ENCODE data around the gene SF1.

SF1 gene

DNA sequence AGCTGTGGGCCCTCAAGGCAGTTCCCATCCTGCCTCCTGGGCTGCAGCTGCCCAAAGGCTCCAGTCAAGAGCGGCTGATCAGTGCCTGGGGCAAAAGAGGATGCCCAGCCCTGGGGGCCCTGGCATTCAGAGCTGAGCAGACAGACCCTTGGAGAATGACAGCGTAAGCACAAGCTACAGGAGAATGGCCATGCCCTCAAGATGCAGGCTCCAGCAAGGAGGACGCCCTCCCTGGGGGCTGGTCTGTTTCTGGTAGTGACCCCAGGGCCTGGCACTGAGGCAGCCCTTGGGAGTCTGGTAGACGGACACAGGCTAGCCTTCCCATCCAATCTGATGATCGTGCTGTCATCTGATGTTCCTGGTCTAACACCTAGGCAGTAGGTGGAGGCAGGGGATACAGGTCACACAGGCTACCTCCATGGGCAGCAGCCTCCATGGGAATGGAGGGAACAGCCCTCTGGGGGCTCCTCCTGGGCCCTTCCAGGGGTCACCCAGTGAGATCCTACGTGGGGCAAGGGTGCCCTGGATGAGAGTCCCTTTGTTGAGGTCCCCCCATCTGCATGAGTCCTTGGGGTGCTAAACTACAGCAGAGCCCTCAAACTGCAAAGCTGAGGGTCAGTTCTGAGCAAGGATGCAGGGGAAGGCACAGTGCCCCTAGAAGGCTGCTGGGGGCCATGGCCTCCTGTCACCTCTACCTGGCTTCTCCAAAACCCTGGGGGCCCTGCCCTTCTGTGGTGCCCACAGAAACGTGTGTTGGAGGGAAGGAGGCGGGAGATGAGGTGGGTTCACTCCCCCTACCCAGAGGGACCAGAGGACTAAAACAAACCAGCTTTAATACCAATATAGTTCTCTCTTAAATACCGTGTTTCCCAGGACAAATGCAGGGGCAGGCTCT lies 10.2 kb upstream of the SF1 start:
- no peak overlapping the region for H3K4me3 ChIP-seq (ENCODE audit: low read length)
- no peak for DNase-seq (ENCODE audit: low read depth, low spot score)

DNA sequence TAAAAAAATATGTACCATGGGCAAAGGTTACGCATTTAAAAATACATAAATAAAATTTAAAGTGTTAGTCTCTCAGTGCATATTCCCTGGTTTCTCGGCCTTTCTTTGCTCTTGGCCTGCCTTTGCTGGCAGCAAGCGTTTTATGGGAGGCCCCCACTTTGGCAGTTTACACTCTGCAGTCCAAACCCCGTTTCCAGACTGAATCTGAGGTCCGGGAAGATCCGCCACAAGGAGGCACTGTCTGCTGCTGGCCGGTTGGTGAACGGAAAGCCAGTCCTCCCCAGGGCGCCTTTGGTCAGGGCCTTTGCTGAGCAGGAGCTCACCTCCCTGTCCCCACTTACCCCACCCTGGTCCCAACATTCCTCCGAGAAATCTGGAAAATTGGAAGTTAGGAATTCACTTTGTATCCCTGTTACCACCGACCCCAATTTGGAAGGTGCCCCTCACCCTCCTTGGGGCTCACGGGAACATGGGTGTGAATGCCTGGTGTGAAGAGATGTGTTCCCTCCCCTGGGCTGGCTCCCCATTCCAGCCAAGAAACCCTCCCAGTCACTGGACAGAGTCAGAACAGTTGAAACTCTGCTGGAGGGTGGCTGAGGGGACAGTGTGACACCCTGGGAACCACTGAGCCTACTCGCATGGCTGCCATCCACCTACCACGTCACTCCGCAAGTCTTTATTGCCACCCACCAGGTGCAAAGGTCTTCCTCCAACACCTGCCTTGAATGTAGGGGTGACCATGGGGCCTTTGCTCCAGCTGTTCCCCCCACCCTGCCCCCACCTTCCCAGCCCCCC lies 9.4 kb upstream of the SF1 start:
- no peak for DNase-seq (ENCODE audit: low read depth, low spot score)
- no peak overlapping the region for H3K4me3 ChIP-seq (ENCODE audit: low read length)

DNA sequence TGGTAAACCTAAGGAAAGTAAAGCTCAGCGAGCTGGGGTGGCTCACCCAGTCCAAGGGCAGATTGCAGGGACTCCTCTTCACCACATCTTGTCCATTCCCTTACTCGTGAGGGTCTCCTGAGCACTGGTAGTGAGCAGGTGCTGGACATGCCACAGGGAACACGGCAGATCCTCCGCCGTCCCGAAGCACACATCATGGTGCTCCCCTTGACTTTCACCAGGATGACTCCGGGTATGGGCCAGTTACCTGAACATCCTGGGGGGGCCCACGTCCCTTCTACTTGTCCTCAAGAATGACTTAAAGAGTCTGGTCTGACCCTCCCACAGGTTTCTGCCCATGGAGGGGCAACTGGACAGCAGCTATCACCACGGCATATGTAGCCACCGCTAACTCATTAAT lies 8.0 kb upstream of the SF1 start:
- no peak overlapping the region for H3K4me3 ChIP-seq (ENCODE audit: low read length)

DNA sequence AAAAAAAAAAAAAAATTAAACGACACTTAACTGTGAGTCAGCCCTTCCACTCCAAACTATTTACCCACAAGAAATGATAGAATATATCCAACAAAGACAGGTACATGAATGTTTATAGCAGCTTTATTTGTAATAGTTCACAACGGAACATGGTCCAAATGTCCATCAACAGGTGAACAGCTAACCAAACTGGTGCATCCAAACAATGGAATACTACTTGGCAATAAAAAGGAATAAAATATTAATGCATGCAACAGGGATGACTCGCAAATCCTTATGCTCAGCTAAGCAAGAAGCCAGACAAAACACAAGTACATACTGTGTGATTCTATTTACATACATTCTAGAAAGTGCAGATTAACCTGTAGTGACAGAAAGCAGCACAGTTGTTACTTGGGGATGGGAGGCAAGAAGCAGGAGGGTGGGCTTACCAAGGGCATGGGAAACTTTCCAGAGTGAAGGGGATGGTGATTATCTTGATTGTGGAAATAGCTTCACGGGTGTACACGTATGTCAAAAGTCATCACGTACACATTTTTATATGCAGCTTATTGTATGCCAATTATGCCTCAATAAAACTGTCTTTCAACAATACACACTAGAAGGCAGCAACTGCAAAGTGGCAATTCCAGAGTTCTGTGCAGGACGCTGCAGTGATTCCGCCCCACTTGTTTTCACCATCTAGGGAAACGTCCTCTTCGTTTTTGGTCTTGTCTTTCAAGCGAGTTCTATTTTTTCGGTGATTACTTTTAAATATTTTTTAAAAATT lies 6.7 kb upstream of the SF1 start:
- DNase-seq (ENCODE audit: low read depth, low spot score), result no peak
- H3K4me3 ChIP-seq (ENCODE audit: low read length), result no peak overlapping the region

More for the DNA sequence above, 8.0 kb upstream of the SF1 start:
- DNase-seq (ENCODE audit: low read depth, low spot score), result no peak

DNA sequence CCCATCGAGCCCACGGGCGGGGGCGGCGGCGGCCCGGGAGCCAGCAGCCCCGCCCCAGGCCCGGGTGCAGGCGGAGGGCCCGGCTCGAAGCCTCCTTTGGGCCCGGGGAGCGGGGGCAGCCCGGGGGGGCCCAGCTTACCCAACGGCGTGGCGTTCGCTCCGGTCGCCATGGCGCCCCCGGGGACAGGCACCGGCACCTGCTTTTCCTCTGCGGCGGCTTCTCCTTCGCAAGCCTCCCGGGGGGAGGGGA lies 194 bp downstream of the SF1 start:
- no peak for DNase-seq (ENCODE audit: low read depth, low spot score)
- H3K4me3 ChIP-seq (ENCODE audit: low read length), result peak overlapping the region; percentile 63

DNA sequence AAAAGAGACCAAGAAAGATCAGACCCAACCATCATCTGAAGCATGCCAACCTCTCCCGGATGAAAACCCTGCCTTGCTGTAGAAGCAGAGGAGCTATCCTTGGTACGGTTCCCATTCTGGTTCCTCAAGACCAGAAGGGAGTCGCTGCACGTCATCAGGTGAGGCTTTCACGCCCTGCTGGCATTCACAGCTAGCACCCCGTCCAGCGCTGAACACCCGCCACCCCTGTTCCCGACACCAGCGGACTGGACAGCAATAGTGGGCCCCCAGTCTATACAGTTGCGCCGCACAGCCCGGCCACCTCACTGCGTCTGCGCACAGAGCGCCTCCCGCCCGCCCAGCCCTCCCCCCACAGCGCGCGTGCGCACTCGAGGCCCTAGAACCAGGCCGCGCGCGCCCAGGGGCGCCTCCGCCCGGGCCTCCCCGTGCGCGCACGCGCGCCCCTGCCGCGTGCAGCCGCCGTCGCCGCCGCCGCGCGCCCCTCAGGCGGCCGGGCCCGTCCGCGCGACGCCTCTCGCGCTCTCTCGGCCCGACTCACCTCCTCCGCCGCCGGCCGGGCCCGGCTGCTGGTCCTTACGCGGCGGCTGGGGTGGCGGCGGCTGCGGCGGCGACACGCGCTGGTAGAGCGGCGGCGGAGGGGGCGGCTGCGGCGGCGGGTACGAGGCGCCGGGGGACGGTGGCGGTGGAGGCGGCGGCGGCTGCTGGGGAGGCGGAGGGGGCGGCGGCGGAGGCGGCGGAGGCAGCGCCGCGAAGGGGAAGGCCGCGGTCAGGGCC lies 706 bp downstream of the SF1 start:
- peak overlapping the region; percentile 92 for H3K4me3 ChIP-seq (ENCODE audit: low read length)
- DNase-seq (ENCODE audit: low read depth, low spot score), result peak; percentile 64

DNA sequence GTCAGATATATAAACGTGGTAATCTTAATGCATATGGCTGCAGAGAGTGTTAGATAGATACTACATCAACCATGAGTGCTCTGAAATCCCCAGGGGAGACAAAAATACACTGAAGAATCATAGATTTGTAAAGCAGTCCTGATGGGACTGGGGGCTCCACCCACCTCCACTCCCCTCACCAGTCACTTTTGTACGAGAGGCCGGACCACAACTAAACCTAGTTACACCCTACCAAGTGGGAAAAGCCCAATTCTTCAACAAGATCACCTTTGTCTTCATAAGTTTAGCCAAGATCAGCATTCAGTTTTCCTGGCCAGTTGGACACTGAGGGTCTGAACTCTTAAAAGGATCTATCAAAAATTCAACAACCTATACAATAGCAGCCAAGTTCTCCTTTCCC lies 1.5 kb downstream of the SF1 start:
- DNase-seq (ENCODE audit: low read depth, low spot score), result no peak
- peak overlapping the region; percentile 92 for H3K4me3 ChIP-seq (ENCODE audit: low read length)

DNA sequence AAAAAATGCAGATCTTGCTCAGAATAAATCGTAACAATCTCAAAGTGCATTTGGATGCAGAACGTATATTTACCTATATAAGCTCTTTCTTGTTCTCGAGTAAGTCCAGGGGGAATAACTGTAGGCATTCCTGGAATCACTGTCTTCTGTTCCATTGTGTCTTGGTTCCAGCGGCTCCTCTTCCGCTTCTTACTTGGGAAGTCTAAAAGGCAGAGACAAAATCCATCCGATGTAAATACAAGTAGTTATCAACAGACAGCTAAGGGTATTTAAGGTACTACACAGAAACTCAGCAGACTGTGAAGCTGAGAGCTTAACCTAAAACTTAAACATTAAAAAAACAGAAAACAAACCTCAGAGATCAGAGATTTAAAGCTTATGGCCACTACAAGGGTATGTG lies 1.9 kb downstream of the SF1 start:
- no peak for DNase-seq (ENCODE audit: low read depth, low spot score)
- peak overlapping the region; percentile 92; the same call in 1 of the 2 replicates for H3K4me3 ChIP-seq (ENCODE audit: low read length)

DNA sequence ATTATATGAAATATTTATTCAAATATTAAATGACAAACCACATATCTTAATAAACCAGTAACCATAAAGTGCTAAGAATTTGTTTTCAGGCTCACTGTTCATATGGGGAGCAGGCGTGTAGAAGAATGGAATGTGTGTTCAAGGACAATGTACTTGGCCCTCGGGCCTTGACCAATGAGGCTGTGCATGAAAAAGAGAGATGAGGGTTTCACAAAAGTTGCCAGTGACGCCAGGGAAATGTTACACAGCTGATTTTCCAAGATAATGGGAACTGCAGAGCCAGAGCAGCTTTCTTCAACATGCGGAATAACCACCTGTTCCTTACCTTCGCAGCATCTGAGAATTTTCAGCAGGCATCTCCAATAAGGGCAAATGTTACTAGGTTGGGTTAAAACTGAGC lies 4.2 kb downstream of the SF1 start:
- no peak overlapping the region for H3K4me3 ChIP-seq (ENCODE audit: low read length)
- no peak for DNase-seq (ENCODE audit: low read depth, low spot score)

DNA sequence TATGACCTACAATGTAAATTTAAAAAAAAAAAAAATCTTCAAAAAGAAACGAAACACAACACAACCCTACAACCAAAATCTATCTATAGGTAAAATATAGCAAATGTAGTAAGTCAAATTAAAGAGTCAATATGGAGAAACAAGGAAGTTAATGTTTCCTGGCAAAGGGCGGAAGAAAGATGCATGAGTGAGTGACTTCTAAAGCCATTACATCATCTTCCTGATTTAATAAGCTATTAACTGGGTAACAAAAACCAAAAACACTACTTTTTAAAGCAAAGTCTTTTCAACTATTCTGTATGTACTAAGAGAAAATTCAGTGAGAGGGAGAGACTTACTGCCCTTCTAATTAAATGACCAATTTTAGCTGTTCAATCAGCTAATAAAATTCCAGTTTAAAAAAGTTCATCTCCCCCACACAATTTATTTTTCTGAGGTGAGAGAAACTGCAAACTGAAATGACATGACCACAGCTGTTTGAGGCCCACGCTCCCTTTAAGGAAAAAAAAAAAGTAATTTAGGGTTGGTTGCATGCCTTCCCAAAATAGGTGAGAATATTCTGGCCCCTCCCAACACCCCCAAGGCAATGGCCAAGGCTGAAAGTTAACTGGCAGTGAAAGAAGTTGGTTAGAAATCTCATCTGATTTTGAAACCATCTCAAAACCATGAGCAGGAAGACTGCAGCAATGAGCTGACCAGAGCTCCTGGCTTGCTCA lies 5.9 kb downstream of the SF1 start:
- H3K4me3 ChIP-seq (ENCODE audit: low read length), result no peak overlapping the region
- no peak for DNase-seq (ENCODE audit: low read depth, low spot score)

DNA sequence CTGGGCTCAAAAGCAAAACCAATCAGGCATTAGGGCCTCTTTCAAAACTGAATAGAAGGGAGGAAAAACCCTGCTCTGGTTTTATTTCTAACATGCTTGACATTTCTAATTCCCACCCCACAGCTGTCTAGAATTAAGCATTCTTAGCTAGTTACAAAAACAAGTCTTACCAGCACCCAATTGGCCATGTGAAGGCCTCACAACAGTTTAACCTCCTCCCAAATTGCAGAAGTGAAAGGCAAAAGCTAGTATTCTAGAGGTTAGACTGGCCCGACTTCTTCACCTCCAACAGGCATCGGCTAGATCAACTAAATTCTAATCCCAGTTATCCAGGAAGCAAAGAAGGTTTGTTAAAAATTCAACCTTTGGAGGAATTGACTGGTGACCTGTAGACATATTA lies 6.5 kb downstream of the SF1 start:
- H3K4me3 ChIP-seq (ENCODE audit: low read length), result no peak overlapping the region
- no peak for DNase-seq (ENCODE audit: low read depth, low spot score)

DNA sequence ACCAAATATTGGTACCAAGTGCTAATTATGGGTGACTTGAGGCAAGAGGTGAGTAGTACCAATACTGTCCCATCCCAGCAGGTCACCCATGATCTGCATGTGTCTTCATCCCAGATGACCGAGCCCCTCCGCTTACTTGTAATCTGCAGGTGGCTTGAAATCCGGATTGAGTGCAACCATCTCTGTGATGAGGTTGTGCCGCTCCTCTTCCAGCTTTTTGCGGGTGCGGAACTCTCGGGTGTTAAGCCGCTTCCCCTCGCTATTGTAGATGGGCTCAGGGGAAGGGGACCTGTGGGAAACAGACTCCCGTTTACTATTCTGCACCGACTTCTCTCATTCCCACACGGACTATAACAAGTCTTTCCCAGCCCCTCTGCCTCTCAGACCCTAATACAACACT lies 8.2 kb downstream of the SF1 start:
- no peak overlapping the region for H3K4me3 ChIP-seq (ENCODE audit: low read length)
- no peak for DNase-seq (ENCODE audit: low read depth, low spot score)

DNA sequence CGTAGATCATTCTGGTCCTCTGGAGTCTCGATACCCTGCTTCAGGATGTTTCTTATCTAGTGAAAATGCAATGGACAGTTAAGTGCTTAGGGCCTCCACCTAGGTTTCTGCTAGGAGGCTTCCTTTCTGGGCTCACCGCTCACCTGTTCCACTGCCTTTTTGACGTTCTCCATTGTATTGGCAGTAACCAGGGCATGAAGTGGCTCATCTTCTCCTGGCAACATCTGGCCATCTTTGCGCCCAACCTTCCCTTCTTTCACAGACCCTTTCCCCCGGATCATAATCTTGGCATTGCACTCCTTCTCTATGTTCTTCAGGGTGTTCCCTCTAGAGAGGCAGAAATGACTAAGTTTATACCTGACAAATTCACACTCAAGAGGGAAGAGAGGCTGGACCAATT lies 9.1 kb downstream of the SF1 start:
- no peak overlapping the region for H3K4me3 ChIP-seq (ENCODE audit: low read length)
- DNase-seq (ENCODE audit: low read depth, low spot score), result no peak

DNA sequence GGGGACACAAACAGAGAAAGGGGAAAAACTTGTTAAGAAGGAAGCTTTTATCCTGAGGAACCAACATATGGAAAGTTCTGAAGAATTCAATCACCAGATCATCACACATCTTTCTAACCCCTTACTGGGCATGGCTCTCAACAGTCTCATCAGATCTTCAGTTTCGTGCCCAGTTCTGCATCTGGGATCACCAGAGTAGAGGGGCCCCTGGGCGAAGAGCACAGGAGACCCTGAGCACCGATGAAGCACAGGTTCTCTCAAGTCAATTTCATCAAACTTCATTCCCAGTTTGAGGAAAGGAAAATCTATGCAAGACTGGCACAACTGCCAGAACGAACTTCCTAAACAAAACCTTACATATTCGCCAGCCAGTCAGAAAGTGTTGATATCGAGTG lies 10.0 kb downstream of the SF1 start:
- no peak for DNase-seq (ENCODE audit: low read depth, low spot score)

DNA sequence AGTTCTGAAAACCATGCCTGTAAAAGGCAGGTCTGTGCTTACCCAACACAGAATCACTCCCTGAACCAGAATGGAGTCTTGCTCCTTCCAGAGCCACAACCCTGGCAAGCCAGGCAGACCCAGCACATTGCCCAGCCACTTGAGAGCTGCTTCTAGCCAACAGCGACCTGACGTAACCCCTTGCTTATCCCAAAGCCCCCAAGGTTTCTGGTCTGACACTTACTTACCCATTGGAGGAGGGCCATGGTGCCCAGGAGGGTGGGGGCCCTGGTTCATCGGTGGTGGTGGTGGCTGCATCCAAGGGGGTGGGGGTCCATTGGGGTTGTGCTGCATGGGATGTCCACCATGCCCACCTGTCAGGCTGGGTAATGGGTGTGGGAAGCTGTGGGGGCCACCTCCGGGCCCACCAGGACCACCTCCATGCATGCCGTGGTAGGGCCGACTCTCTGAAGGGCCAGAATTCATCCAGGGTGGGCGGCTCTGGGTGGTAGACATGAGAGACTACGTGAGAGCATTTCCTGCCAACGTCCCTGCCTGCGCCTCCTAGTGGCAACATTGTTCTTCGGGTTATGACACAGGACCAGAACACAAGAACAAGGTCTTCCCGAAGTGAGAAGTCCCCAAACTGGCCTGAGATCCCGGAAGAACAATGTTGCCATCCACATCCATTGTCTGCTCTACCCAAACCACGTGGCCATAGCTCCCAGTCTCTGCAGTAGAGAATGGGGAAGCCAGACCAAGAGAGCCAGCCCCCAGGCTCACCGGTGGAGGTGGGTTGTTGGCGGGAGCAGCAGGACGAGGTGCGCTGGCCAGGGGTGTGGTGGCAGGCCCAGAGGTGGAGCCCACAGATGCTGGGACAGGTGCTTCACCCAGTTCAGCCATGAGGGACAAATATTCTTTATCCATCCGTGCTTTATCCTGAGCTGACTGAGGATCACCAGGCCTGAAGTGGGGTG lies 10.7 kb downstream of the SF1 start:
- peak; percentile 82 for DNase-seq (ENCODE audit: low read depth, low spot score)
- no peak overlapping the region for H3K4me3 ChIP-seq (ENCODE audit: low read length)

More for the DNA sequence above, 10.0 kb downstream of the SF1 start:
- H3K4me3 ChIP-seq (ENCODE audit: low read length), result no peak overlapping the region

DNA sequence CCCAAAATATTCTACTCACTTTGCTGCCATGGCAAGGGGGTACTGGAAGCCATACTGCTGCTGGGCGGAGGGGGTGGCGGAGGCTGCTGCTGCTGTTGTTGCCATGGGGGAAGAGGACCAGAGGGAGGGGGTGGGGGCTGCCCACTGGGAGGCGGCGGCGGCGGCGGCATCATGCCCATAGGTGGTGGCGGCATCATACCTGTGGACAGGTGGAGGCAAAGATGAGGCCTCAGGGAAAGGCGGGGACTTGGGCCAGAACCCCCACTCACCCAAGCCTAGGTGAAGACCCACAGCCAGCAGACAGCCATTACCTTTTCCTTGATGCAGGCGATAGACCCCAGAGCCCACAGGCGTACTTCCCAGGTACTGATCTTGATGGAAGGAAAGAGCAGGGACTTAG lies 11.5 kb downstream of the SF1 start:
- no peak overlapping the region for H3K4me3 ChIP-seq (ENCODE audit: low read length)

DNA sequence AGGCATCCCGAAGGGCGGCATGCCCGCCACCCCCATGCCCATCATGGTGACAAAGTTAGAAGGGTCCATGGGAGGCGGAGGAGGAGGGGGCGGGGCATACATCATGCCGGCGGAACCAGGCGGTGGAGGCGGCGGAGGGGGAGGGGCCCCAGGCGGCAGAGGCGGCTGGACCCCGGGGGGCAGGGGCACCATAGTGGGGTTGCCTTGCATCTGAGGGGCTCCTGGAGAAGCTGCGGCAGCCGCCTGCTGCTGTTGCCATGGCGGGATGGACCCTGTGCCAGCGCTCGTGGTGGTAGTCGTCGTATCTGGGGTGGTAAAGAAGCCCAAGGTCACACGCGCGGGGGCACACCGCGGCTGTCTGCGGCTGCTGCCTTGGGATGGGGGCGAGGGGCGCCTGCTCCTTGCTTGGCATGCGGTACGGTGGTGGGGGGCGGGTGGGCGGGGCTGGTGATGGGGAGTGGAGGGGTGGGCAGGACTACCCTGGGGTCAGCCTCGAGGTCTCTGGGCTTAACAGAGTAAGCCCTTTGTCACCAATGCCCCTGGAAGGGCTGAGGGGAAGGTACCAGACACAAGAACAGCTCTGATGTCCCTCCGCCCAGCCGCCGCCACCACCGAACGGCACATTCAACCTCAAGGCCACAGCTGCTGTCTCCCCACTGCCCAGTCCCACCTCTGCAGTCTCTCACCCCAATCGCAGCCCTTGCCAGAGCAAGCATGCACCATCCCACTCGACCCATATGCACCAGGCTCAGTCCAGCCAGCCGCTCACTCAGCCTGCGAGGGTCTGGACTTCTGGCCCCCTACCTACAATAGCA lies 12.3 kb downstream of the SF1 start:
- H3K4me3 ChIP-seq (ENCODE audit: low read length), result no peak overlapping the region
- no peak for DNase-seq (ENCODE audit: low read depth, low spot score)

More for the DNA sequence above, 11.5 kb downstream of the SF1 start:
- no peak for DNase-seq (ENCODE audit: low read depth, low spot score)
